GM19395 (cell line): Measurements from ENCODE around the gene AP1S3.

ENCODE experiments used
- ATAC-seq: cut with Tn5 transposase; IDR thresholded peaks from one replicate; pipeline ENCODE4 v1.9.1; 2021; ENCODE audit warnings: mild to moderate bottlenecking, moderate library complexity; ENCODE audit not compliant: unreplicated experiment

The AP1S3 gene

DNA sequence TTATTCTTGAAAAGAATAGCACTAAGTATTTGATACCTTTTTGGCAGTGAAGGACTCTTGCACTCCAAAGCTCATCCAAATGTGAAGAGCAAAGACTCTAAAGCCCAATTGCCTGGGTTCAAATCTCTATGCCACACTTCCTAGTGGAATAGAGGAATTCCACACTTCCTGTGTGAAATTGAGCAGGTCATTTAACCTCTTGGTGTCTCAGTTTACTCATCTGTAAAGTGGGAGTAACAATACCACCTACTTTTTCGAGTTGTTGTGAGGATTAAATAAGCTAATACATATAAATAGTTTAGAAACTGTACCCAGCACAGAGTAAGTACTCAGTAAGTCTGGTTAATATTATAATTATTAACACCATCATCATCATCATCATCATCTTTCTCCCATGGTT is 72.6 kb downstream of the AP1S3 start:
- ATAC-seq = no peak

DNA sequence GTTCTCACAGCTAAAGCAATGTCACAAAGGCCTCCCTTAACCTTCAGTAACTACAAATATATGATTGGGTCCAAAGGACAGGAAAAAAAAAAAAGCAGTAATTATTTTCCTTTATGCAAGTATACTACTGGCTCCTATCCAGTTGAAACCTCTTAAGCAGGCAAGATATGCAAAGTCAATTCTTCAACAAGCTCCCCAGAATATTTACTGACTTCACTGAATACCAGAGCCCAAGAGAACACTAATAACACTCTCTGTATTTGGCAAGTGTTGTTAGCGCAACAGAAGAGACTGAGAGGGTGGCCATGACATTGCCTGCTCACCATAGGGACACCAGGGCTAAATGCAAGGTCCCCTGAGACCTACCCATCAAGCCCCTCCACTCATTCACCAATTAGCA is 74.5 kb downstream of the AP1S3 start:
- ATAC-seq = no peak

DNA sequence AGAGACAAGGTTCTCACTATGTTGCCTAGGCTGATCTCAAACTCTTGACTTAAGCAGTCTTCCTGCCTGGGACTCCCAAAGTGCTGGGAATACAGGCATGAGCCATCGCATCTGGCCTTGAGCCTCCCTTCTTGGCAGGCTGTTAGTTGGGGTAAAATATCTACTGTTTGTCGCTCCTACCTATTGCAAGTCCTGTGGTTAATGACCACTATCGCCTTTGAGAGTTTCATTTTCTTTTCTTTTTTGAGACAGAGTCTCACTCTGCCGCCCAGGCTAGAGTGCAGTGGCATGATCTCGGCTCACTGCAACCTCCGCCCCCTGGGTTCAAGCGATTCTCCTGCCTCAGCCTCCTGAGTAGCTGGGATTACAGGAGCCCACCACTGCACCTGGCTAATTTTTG is 75.6 kb downstream of the AP1S3 start:
- peak; percentile 80 for ATAC-seq

DNA sequence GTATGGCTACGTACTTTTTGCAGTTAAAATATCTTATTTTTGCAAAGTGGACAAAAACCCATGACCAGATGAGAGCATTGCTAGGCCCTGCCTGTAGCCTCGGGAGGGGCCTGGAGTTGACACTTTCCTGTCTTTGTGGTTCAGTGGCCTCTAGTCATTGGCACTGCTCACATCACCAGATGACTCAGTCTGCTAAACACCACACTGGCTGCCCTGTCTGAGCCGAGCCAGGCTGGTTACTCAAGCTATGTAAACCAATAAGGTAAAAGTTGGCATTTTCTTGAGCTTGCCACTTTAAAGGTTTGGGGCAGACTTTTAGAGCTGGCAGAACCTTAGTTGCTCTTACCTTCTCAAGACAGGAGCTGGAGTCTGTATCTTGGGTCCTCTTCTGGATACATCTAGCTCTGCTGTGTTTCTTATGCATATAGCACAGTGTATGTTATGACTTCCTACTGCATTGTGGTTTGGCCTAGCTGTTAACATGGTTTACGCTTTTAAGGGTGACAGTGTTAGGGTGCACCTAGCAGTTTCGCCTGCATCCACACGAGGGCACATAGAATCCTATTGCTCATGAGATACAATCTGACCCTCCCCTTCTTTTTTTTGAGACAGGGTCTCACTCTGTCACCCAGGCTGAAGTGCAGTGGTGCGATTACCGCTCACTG is 76.4 kb downstream of the AP1S3 start:
- ATAC-seq = peak; percentile 87

DNA sequence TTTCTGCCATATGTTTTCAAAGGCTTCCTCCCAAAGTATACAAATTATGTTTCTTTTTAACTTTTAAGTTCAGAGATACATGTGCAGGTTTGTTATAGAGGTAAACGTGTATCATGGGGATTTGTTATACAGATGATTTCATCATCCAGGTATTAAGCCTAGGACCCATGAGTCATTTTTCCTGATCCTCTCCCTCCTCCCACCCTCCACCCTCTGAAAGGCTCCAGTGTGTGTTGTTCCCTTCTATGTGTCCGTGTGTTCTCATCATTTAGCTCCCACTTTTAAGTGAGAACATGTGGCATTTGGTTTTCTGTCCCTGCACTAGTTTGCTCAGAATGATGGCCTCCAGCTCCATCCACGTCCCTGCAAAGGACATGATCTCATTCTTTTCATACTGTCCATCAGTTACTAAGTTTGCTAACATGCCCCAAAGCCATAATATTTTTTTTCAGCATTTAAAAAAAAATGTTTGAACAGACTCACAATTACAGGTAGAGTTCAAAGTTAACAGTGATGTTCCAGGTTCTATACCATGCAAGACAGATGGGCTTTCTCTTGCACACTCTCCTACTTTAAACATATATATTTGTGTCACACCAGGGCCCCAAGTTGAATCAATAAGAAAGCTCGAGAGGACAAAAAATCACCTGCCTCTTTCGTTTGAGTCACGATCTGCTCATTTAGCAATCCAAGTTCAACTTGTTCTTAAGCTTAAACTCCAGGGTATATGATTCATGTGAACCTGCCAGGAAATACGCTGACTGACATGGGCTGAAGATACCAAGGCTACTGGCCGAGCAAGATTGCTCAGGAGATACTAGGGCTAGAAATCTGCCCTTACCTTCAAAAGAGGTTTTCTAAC is 77.6 kb downstream of the AP1S3 start:
- ATAC-seq = no peak

DNA sequence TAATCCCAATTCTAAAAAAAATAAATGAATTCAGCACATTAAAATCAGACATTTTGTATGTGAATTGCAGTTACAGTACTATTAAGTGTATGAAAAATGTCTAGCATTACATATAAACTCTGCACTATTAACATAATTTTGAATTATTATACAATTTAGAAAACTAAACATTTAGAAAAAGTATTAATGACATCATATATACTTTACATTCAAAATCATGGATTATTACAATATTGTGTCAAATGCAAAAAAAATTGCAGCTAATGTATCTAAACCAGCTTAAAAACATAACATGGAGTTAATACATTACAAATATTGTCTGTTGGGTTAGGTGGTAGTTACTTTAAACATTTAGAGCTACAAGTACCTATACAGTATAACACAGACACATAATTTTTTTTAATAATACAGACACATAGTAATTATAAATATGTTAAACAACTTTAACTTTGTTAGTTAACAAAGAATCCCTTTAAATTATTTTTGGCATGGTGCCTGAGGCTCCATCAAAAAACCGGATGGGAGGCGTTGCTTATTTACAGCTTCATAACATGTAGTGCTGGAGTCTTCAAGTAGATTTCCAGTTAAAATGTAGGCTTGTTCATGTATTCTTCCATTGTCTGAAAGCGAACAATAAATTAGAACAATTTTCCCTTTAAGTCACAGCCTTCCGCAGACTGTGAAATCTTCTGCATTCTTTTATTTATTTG is 79.1 kb downstream of the AP1S3 start:
- no peak for ATAC-seq

DNA sequence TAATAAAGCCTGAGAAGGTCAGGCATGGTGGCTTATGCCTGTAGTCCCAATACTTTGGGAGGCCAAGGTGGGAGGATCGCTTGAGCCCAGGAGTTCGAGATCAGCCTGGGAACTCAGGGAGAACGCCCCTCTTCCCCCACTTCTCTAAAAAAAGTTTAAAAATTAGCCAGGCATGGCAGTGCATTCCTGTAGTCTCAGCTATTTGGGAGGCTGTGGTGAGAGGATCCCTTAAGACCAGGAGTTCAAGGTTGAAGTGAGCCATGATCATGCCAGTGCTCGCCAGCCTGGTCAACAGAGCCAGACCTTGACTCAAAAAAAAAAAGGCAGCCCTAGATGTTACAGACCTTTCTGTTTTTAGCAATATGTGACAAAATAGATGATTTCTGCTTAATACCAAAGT is 83.4 kb downstream of the AP1S3 start:
- no peak for ATAC-seq

DNA sequence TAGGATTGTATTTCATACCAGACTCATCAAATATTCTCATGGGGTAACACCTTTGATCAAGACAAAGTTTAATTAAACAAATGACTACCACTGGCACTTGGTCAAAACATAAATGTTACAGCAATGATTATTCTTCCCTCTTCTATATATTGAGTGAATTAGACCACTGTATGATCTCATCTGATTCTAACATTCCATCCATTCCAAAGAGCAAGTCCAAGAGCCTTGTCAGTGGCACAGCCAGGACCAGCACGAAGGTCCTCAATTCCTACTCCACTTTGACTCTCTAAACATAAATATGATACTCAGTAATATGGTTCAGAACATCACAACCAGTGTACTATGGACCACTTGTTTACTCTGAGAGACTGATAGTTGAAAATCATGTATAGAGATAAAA is 86.4 kb downstream of the AP1S3 start:
- ATAC-seq = no peak

DNA sequence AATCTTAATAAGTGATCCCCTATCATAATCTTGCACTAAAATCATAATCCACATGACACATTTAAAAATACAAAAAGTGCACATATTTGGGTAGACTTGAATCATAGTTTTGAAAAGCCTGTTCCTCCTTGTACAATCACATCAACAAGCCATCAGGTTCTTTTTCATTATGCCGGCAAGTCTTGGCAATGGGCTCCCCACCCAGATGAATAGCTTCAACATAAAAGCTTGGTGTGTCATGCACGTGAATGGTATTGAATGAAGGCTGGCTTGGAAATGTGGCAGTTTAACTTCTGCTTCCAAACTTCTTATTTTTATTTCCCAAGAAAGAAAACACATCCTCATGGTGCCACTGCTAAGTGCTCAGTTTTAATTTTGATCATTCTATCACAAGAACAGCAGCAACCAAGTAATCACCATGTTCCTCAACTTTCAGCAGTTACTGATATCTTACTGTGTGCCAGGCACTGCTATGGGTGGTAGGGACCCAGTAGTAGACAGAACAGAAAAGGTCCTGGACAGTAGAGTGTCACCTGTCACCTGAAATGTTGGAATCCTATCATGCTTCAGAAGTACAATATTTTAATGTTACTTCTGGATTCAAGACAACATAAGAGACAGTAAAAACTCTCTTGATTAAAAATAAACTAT is 89.9 kb downstream of the AP1S3 start:
- ATAC-seq = no peak

DNA sequence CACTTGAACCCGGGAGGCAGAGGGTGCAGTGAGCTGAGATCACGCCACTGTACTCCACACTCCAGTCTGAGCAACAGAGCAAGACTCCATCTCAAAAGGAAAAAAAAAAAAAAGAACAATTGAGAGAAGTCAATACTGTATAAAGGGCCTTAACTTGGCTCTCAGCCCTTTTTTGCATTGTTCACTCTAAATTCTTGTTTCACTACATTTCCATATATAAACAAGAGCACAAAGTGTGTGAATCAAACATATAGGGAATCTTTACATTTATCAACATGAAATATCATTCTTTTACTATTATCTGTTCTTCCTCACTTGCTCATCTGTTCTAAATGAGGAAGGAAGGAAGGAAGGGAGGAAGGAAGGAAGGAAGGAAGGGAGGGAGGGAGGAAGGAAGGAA is 90.8 kb downstream of the AP1S3 start:
- no peak for ATAC-seq

DNA sequence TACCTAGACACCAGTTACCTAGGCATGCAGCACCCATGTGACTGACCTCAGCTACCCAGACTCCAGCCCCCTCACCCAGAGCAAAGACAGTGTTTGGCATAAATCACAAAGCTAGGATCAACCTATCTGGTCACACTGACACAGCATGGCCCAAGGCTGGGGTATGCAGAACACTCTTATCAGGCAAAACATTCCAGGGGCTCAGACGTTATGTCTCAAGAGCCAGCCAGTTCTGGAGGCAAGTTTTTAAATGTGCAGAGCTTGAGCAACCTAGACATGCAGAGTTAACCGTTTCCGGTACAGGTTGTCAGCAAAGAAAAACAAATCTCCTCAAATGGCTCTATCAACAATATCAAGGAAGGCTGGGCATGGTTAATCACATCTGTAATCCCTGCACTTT is 92.8 kb downstream of the AP1S3 start:
- ATAC-seq = no peak

DNA sequence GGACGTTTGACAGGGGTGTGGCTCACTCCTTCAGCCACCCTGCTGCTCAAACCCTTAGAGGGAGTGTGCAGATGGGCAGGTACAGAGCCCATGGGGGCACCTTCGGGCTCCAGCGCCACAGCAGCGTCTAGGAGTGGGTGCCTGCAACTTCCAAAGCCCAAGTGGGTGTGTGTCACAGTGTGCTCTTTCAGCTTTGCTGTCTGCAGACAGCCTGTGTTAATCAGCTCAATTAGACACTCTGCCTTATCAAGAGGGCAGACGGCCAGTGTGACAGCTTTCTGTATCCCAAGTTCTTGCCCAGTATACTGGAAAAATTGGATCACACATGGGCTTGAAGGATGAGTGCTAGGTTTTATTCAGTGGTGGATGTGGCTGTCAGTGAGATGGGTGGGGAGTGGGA is 96.7 kb downstream of the AP1S3 start:
- no peak for ATAC-seq

DNA sequence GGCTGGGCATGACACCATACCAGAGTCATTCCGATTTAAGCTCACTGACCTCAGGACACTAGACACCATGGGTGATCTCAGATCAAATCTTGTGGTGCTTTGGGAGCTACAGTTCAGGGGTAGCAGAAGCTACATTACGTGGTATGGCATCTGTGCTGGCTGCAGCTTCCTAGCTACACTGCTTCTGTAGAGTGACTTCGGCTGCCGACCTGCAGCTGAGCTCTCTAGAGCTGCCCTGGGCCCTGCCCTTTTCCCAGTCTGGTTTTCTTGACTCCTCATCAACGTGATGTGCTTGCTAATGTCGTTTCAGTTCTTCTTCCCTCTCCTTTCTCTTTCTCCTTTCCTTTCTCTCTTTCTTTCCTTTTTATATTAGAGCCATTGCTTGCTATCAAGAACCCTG is 100.2 kb downstream of the AP1S3 start:
- no peak for ATAC-seq

DNA sequence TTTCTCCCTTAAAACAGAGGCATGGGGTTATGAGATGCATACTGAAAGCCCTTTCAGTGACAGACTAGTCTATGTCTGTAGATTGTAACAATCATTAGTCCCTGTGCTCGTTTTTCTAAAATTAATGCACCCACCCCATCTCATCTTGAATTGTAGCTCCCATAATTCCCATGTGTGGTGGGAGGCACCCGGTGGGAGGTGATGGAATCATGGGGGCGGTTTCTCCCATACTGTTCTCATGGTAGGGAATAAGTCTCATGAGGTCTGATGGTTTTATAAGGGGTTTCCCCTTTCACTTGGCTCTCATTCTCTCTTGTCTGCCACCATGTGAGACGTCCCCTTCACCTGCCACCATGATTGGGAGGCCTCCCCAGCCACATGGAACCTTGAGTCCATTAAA is 100.9 kb downstream of the AP1S3 start:
- ATAC-seq = no peak

DNA sequence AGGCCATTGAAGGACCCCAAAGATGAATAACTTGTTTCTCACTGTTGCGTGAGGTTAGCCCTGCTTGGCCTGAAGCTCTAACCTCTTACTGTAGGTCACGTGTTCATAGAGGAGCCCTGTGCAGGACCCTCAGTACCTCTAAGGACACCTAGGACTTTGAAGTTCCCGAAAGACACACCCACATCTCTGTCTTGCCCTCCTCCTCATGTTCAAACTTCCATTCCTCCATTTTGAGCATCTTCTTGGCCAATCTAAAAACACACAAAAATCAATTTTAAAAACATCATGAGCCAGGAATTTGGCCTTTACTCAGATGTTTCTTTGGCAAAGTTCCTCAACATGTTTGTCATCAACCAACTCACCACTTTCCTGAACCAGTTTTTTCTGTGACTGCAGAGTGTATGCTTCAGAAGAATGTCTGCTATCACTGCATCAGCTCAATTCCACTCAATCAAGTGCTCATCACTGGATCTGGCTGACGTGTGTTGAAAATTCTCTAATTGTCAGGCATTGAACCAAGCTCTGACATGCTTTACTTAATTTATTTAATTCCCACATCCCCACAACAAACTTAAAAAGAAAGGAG is 101.6 kb downstream of the AP1S3 start:
- ATAC-seq = no peak

DNA sequence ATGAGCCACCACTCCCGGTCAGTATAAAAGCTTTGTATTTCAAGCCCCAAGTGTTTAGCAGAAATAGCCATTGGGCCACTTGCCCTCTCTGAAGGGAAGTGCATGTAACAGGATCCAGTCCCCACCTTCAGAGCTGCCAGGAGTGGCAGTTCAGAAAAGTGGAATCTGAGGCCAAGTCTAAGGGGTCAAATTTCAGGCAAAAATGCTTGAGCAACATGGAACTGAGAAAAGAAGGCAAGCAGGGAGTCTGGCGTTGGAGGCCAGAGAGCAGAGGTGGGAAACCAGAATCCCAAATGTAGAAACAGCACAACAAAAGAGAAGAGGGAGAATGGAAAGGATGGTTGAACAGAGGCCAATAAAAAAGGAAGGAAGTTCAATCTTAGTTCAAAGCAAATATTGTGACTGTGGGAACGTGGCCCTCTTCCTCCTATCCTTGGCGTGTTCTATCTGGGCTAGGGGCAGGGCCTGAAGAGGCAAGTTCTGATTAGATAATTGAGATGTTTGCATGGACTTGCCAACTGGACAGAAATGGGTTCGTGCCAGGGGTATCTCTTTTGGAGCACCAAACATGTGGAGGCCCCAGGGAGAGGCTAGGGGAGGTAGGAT is 102.2 kb downstream of the AP1S3 start:
- no peak for ATAC-seq

DNA sequence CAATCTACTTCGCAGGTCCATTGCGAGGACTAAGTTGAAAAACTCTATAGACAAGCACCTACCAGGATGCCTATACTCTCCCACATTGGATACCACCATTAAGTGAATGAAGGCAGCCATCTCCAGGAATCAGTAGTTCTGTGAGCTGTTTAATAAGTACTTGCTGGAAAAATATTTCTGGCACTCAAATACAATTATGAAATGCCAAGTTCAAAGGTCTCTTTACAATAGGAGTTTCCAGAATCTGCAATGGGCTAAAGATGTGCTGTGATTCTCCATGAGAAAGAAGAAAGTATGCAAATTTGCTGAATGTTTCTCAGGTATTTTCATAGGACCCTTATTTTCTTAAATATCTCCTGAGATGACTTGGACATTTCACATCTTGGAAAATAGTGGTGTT is 103.0 kb downstream of the AP1S3 start:
- ATAC-seq = no peak

DNA sequence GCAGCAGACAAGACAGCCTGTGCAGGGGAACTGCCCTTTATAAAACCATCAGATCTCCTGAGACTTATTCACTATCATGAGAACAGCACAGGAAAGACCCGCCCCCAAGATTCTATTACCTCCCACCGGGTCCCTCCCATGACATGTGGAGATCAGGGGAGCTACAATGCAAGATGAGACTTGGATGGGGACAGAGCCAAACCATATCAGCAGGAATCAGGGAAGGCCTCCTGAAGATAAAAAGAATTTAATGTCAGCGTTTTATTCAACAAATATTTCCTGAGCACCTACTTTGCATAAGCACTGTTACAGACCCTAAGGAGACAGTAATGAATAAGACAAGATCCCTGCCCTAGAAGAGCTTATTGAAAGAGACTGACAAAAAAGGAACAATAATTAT is 105.0 kb downstream of the AP1S3 start:
- ATAC-seq = no peak

DNA sequence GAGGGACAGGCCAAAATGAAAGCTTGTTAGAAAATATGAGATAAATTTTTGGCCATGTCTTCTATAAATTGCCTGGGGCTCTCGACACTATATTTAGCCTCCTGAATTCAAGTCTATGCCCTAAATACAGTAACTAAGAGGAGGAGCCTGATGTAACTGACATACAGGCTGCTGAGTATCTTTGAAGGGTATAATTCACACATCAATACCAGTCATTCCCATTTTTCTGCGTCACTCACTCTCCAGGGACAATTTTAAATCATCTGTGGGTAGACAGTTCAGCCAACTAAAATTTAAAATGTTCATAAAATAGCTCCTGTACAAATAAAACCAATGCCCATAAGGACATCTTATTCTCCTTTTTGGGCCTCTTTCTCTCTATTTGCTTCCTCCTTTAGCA is 105.9 kb downstream of the AP1S3 start:
- no peak for ATAC-seq

DNA sequence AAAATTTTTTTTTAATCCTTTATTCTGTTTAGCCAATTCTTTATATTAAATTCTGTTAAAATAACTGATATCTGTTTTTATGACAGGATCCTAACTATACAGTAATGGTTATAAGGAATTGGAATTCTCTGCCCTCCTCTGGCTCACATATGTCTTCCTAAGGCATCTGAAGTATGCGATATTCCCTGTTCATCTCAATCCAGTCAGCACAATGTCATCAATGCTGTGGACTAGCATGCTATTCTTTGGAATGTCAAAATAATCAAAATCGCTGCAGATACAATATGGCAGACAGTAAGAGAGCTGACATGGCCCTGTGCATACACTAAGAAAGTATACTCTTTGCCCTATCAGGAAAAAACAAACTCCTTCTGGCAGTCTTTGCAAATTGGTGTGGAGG is 107.6 kb downstream of the AP1S3 start:
- no peak for ATAC-seq

DNA sequence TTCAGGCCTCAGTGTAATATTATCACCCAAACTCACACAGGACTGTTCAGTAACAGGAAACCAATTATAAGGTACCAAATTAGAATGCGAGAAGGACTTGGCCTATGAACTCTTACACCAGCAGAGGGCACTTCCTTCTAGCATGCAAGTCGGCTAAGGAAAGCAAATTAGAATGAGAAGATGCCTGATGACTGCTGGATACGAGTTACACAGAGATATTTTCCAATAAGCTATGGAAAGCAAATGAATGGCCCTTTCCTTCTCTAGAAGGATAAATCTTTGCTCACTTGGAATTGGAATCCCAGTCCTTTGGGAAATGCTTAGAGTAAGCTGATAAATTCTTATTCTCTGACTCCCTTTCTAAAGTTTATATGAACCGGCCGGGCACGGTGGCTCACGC is 109.8 kb downstream of the AP1S3 start:
- ATAC-seq = peak; percentile 98
